ENCODE data around the gene C1QTNF1. TPM values are rescaled to one million over a fixed set of nuclear protein-coding genes. Genes with fewer than 3 reads are reported as not detected.

The C1QTNF1 gene
- total RNA-seq, 2 donors from 2014 or later: 10.4 to 12.1 TPM

DNA sequence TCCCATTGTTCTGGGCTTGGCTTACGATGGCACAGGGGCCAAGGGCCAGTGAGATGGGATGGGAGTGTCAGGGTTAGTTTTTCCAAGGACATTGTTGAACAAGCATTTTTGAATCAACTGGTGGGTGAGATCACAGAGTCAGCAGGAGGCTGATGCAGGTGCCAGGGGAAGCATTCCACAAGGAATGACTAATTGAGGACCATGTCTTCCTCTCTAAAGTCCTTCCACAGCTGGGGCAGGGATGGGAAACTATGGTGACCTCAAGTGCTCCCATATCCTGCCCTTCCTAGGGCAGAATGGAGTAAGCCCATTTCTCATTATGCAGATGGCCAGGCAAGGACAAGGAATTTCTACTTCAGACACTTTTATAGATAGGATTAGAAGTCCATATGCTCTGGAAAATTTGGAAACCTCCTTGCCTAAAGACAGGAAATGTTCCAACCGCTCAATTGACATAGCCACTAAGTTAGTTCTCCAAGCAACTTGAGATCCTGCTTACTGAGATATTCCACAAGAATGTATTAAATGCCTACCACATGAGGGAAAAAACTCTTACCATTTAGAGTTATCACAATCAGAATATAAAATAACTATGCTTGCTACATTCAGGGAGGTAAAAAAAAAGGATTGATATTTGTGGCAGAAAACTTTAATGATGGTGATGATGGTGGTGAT, 29.4 kb downstream of the C1QTNF1 start:
- Histone ChIP-seq H3K9ac (ENCODE audit: low read depth in 2 of 2, low read length in 2 of 2) (no peak overlapping the region), H3K4me1 (no peaks in the 10 kb centered on the region), H3K27me3 (no peaks in the 10 kb centered on the region), H3K36me3 (no peaks in the 10 kb centered on the region), H3K9me3 (no peaks in the 10 kb centered on the region), H3K4me3 (no peak overlapping the region), H3K27ac (no peak overlapping the region)
- TF ChIP-seq, protein P1, sequence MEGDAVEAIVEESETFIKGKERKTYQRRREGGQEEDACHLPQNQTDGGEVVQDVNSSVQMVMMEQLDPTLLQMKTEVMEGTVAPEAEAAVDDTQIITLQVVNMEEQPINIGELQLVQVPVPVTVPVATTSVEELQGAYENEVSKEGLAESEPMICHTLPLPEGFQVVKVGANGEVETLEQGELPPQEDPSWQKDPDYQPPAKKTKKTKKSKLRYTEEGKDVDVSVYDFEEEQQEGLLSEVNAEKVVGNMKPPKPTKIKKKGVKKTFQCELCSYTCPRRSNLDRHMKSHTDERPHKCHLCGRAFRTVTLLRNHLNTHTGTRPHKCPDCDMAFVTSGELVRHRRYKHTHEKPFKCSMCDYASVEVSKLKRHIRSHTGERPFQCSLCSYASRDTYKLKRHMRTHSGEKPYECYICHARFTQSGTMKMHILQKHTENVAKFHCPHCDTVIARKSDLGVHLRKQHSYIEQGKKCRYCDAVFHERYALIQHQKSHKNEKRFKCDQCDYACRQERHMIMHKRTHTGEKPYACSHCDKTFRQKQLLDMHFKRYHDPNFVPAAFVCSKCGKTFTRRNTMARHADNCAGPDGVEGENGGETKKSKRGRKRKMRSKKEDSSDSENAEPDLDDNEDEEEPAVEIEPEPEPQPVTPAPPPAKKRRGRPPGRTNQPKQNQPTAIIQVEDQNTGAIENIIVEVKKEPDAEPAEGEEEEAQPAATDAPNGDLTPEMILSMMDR (IDR thresholded peaks at IDR 0.05): no peak
- no peak for DNase-seq
- intact Hi-C loops (cut with DNase I): no loop called here

DNA sequence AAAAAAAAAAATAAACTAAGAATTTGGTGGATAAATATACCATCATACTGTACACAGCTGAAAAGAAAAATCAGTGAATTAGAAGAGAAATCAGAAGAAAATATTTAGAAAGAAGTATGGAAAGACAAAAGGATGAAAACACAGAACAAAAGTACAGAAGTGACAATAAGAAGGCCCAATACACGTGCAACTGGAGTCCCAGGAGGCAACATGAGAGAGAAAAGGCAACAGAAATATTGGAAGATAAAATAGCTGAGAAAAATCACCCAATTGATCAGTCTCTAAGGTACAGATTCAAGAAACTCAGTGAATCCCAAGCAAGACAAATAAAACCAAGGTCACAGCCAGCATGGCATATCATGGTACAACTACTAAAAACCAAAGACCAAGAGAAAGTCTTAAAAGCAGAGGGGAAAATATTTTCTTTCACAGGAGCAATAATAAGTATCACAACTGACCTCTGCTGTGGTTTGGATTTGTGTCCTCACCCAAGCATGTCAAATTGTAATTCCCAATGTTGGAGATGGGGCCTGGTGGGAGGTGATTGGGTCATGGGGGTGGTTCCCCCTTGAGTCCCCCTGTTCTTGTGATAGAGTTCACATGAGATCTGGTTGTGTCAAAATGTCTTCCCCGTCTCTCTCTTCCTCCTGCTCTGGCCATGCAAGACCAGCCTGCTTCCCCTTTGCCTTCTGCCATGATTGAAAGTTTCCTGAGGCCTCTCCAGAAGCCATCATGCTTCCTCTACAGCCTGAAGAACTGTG, 30.4 kb downstream of the C1QTNF1 start:
- DNase-seq: no peak
- Histone ChIP-seq H3K9ac (ENCODE audit: low read depth in 2 of 2, low read length in 2 of 2) (no peak overlapping the region), H3K4me1 (no peaks in the 10 kb centered on the region), H3K27ac (no peak overlapping the region), H3K4me3 (no peak overlapping the region), H3K9me3 (no peaks in the 10 kb centered on the region), H3K36me3 (no peaks in the 10 kb centered on the region), H3K27me3 (no peaks in the 10 kb centered on the region)
- TF ChIP-seq, protein P1 (IDR thresholded peaks at IDR 0.05): no peak
- intact Hi-C loops (cut with DNase I): no loop called here

DNA sequence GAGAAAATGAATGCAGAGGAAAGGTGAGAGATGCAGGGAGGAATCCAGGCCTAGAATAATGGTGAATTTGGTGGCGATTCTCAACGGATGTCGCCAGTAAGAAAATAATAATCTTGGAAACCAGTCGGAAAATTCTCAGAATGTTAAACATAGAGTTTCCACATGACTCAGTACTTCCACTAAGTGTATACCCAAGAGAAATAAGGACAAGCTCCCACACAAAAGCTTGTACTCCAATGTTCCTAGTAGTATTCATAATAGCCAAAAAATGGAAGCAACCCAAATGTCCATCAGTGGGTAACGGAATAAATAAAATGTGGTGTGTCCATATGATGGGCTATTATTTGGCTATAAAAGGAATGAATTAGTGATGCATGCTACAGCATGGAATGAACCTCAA, 31.2 kb downstream of the C1QTNF1 start:
- H3K27me3 ChIP-seq: no peaks in the 10 kb centered on the region
- no peaks in the 10 kb centered on the region for H3K4me1 ChIP-seq
- no peak overlapping the region for H3K4me3 ChIP-seq
- intact Hi-C loops (cut with DNase I): no loop called here
- TF ChIP-seq, protein P1 (IDR thresholded peaks at IDR 0.05): no peak
- no peaks in the 10 kb centered on the region for H3K36me3 ChIP-seq
- no peak for DNase-seq
- H3K27ac ChIP-seq: no peak overlapping the region
- no peaks in the 10 kb centered on the region for H3K9me3 ChIP-seq
- H3K9ac ChIP-seq (ENCODE audit: low read depth in 2 of 2, low read length in 2 of 2): no peak overlapping the region

DNA sequence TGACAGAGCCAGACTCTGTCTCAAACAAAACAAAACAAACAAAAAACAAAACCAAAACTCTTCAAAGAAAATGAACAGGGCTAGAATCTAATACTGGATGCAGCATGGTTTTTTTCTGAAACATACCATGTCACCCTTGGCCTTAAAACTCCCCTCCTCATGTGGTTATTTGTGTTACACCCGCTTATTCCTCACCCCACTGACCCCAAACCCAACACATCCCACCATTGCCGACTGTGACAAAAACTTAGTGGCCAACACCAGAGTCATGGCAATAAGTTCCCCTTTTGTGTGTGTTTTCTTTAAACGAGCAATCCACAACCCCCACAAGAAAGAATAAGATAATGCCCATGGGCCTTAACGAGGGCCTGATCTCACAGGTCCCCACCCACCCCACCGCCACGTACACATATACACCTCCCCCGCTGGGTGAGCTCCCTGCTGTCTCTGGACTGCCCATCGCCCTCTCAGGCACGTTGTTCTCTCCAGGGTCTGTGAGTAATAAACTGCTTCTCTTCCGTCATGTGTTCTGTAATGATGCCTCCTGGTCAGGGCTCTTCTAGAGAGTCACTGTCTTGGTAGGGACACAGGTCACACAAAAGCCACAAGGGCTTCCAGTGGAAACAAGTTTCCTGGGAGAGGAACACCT, 33.9 kb downstream of the C1QTNF1 start:
- DNase-seq: no peak
- H3K9ac ChIP-seq (ENCODE audit: low read depth in 2 of 2, low read length in 2 of 2): no peak overlapping the region
- intact Hi-C loops (cut with DNase I): no loop called here
- TF ChIP-seq, protein P1 (IDR thresholded peaks at IDR 0.05): no peak
- no peaks in the 10 kb centered on the region for H3K9me3 ChIP-seq
- no peaks in the 10 kb centered on the region for H3K36me3 ChIP-seq
- no peaks in the 10 kb centered on the region for H3K4me1 ChIP-seq
- H3K4me3 ChIP-seq: no peak overlapping the region
- no peaks in the 10 kb centered on the region for H3K27me3 ChIP-seq
- H3K27ac ChIP-seq: no peak overlapping the region

DNA sequence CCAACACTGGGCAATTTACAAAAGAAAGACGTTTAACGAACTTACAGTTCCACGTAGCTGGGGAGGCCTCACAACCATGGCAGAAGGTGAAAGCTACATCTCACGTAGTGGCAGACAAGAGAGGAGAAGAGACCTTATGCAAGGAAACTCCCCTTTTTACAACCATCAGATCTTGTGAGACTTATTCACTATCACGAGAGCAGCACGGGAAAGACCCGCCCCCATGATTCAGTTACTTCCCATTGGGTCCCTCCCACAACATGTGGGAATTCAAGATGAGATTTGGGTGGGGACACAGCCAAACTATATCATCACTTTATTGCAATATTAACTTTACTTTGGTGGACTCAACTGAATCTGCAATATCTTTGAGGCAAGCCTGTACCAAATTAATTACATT, 38.7 kb downstream of the C1QTNF1 start:
- no peak for DNase-seq
- no peak overlapping the region for H3K4me3 ChIP-seq
- TF ChIP-seq, protein P1 (IDR thresholded peaks at IDR 0.05): no peak

More for the DNA sequence above, 38.7 kb downstream of the C1QTNF1 start:
- Histone ChIP-seq H3K27me3 (no peaks in the 10 kb centered on the region), H3K4me1 (no peaks in the 10 kb centered on the region), H3K36me3 (no peaks in the 10 kb centered on the region), H3K9me3 (no peaks in the 10 kb centered on the region), H3K9ac (ENCODE audit: low read depth in 2 of 2, low read length in 2 of 2) (no peak overlapping the region), H3K27ac (no peak overlapping the region)
- intact Hi-C loops (cut with DNase I): no loop called here
